Measurements from ENCODE around the gene PSAPL1.

PSAPL1 gene, protein sequence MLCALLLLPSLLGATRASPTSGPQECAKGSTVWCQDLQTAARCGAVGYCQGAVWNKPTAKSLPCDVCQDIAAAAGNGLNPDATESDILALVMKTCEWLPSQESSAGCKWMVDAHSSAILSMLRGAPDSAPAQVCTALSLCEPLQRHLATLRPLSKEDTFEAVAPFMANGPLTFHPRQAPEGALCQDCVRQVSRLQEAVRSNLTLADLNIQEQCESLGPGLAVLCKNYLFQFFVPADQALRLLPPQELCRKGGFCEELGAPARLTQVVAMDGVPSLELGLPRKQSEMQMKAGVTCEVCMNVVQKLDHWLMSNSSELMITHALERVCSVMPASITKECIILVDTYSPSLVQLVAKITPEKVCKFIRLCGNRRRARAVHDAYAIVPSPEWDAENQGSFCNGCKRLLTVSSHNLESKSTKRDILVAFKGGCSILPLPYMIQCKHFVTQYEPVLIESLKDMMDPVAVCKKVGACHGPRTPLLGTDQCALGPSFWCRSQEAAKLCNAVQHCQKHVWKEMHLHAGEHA

DNA sequence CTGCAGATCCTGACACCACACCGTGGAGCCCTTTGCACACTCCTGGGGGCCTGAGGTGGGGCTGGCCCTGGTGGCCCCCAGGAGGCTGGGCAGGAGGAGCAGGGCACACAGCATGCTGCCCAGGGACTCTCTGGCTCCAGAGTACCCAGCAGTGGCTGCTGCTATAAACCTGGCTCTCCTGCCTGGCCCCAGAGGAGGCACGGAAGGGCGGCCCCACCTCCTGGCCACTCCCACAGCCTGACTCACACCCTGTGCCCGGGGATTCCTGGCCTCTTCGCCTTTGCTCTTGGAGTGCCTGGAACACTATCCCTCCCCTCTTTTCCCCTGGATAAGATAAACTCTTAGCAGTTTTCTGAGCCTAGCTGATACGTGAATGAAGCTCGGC is at the start of gene PSAPL1:
Gene PSAPL1 (minus strand): TSS at position 165 of the 385 bp plus-strand sequence. CDS start 51 bp downstream, at position 114.
- H3K36me3 ChIP-seq (replicated peaks) = no peaks in the 10 kb centered on the region
- H3K4me3 ChIP-seq = no peak within 1 kb of the TSS
- H3K27me3 ChIP-seq (ENCODE audit: low read depth) = 0 out of 2 replicates have a peak, but pooled peaks cover 3% of the 10 kb centered on the region
- H3K4me1 ChIP-seq = no peaks in the 10 kb centered on the region
- no peak for DNase-seq (ENCODE audit: low spot score in 2 of 2)
- H3K9me3 ChIP-seq = no peaks in the 10 kb centered on the region
- in situ Hi-C loops (cut with MboI; ENCODE audit: low sequenced_read_pairs) = no loop called here

DNA sequence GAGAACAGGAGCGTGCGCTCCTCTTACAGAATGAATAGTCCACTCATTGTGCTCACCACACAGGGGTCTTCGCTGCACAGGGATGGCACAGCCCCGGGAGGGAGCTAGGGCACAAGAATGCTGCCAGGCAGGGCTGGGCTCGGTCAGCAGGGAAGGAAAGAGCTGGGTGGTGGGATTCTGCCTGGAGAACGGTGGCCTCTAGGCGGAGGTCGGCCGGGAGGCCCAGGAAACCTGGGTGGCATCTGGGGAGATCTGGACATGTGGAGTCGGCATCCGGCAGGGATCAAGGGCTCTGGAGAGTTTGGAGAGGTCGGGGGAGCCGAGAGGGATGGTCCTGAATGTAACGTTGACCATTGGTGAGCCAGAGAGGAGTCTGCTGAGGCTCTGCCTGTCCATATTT is 46.5 kb upstream of the PSAPL1 start:
- peaks cover 36% of the 10 kb centered on the region for H3K27me3 ChIP-seq (ENCODE audit: low read depth)
- H3K4me1 ChIP-seq = no peaks in the 10 kb centered on the region
- in situ Hi-C loops (cut with MboI; ENCODE audit: low sequenced_read_pairs) = no loop called here
- H3K9me3 ChIP-seq = no peaks in the 10 kb centered on the region
- DNase-seq (ENCODE audit: low spot score in 2 of 2) = no peak
- H3K4me3 ChIP-seq = no peak overlapping the region
- H3K36me3 ChIP-seq (replicated peaks) = no peaks in the 10 kb centered on the region

DNA sequence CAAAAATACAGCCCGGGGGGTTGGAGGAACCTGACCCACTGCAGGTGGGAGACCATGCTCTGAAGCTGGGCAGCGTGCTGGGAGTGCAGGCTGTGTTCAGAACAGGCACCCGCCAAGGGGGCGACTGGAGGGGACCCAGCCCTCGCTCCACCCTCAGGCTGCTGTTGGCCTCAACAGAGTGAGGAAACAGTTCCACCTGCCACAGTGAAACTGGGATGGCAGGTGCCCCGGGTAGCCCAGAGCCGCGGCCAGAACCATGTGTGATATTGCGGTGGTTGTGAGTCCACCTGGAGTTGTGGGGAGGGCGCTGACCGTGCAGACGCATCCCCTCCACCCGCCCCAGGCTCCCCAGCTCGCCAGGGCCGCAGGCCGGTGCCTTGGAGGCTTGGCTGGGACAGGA is 45.7 kb upstream of the PSAPL1 start:
- H3K4me3 ChIP-seq = no peak overlapping the region
- no peaks in the 10 kb centered on the region for H3K36me3 ChIP-seq (replicated peaks)
- DNase-seq (ENCODE audit: low spot score in 2 of 2) = no peak
- H3K4me1 ChIP-seq = no peaks in the 10 kb centered on the region
- in situ Hi-C loops (cut with MboI; ENCODE audit: low sequenced_read_pairs) = no loop called here
- H3K27me3 ChIP-seq (ENCODE audit: low read depth) = peaks cover 31% of the 10 kb centered on the region
- no peaks in the 10 kb centered on the region for H3K9me3 ChIP-seq

DNA sequence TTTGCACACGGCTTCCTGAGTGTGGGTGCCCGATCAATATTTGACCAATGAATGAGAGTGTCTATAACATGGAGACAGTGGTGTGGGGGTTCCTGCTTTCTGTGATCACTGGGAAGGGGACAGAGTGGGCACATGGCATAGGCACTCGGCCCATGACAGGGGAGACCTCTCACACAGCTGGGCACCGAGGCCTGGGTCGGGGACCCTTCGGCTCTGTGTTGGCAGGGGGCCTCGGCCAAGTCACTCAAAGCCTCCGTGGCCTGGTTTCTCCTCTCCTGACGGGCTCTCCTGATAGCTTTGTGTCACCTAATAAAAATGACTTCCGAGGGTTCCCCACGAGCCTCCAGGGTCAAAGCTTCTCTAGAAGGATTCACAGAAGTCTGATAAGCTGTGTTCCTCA is 43.9 kb upstream of the PSAPL1 start:
- Histone ChIP-seq H3K9me3 (no peaks in the 10 kb centered on the region), H3K4me1 (no peaks in the 10 kb centered on the region), H3K36me3 (replicated peaks) (no peaks in the 10 kb centered on the region), H3K4me3 (no peak overlapping the region), H3K27me3 (ENCODE audit: low read depth) (peaks cover 15% of the 10 kb centered on the region)
- in situ Hi-C loops (cut with MboI; ENCODE audit: low sequenced_read_pairs) = no loop called here
- DNase-seq (ENCODE audit: low spot score in 2 of 2) = no peak

DNA sequence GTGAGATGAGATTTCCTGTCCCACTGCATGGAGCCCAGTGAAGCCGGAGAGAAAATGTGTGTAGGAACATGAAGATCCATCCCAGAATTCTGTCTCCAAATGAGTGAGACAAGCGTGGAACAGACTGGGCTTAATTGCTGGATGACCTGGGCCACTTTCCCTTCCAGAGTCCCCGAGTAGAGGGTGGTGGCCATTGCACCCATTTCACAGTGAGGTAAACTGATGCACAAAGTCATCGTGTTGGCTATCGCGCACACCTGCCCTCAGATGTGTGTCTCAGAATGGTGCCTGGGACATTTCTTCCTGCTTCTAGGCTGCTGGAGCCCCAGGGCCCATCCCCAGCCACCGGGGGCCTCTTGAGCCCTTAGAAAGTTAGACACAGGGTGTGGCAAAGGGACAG is 43.0 kb upstream of the PSAPL1 start:
- no peak for DNase-seq (ENCODE audit: low spot score in 2 of 2)
- no peaks in the 10 kb centered on the region for H3K9me3 ChIP-seq

DNA sequence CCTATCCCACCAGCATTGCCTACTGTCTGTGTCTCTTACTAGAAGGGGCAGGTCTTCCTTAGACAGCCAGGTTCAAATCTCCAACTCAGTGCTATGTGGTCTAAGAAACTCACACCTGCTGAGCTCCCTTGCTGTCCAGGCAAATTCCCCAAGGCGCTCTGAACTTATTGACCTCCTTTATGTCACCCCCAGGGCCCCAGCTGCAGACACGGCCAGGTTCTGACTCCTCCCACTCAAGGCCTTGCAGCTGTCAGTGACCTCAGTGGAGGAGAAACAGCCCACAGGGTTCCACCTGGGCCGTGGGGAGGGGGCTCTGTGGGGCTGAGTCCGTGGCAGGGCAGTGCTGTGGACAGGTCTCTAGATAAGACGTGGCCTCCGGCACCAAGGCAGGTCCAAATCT is 42.1 kb upstream of the PSAPL1 start:
- Histone ChIP-seq H3K4me3 (no peak overlapping the region), H3K36me3 (replicated peaks) (no peaks in the 10 kb centered on the region), H3K4me1 (no peaks in the 10 kb centered on the region), H3K27me3 (ENCODE audit: low read depth) (peaks cover 5% of the 10 kb centered on the region), H3K9me3 (no peaks in the 10 kb centered on the region)
- DNase-seq (ENCODE audit: low spot score in 2 of 2) = no peak
- in situ Hi-C loops (cut with MboI; ENCODE audit: low sequenced_read_pairs) = no loop called here

More for the DNA sequence above, 43.0 kb upstream of the PSAPL1 start:
- H3K4me1 ChIP-seq = no peaks in the 10 kb centered on the region
- in situ Hi-C loops (cut with MboI; ENCODE audit: low sequenced_read_pairs) = no loop called here
- H3K27me3 ChIP-seq (ENCODE audit: low read depth) = peaks cover 5% of the 10 kb centered on the region
- H3K36me3 ChIP-seq (replicated peaks) = no peaks in the 10 kb centered on the region
- H3K4me3 ChIP-seq = no peak overlapping the region

DNA sequence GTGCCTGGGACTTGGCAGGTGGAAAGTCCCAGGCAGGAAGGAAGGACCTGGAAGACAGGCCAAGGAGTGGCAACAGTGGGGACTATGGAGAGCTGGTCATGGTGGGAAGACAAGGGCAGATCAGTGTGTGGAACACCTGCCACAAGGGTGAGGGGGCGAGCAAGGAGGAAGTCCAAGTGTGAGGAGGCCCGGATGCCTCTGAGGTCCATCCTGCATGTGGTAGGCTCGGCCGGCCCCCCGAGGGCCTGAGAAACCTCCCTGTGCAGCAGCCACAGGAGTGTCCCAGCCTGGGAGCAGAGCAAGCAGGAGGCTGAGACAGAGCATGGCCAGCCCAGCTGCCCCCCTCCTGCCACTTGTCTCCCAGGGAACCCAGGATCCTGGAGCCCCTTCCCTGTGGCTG is 40.5 kb upstream of the PSAPL1 start:
- Histone ChIP-seq H3K36me3 (replicated peaks) (no peaks in the 10 kb centered on the region), H3K4me1 (no peaks in the 10 kb centered on the region), H3K27me3 (ENCODE audit: low read depth) (no peaks in the 10 kb centered on the region; the same call in 1 of the 2 replicates), H3K9me3 (no peaks in the 10 kb centered on the region), H3K4me3 (no peak overlapping the region)
- no peak for DNase-seq (ENCODE audit: low spot score in 2 of 2)
- in situ Hi-C loops (cut with MboI; ENCODE audit: low sequenced_read_pairs) = no loop called here

DNA sequence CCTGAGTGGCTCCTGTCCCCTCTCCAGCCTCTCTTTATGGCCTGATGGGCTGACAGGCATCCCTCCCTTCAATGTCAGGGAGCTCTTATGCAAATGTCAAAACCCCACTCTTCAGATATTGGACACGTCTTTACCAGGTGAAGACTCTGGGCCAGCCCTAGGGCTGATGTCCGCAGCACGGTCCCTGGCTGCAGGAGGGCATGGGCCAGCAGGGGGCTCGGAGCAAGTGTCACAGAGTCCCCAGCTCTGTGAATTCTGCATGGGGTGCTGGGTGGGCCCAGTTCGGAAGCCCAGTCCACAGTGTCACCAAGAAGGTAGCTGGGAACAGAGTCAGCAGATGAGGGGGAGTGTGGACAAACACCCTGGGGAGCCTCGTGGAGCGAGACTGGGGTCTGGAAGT is 39.6 kb upstream of the PSAPL1 start:
- H3K36me3 ChIP-seq (replicated peaks) = no peaks in the 10 kb centered on the region
- H3K9me3 ChIP-seq = no peaks in the 10 kb centered on the region
- H3K4me3 ChIP-seq = no peak overlapping the region
- H3K27me3 ChIP-seq (ENCODE audit: low read depth) = no peaks in the 10 kb centered on the region; the same call in 1 of the 2 replicates
- no peak for DNase-seq (ENCODE audit: low spot score in 2 of 2)
- in situ Hi-C loops (cut with MboI; ENCODE audit: low sequenced_read_pairs) = no loop called here
- H3K4me1 ChIP-seq = no peaks in the 10 kb centered on the region

DNA sequence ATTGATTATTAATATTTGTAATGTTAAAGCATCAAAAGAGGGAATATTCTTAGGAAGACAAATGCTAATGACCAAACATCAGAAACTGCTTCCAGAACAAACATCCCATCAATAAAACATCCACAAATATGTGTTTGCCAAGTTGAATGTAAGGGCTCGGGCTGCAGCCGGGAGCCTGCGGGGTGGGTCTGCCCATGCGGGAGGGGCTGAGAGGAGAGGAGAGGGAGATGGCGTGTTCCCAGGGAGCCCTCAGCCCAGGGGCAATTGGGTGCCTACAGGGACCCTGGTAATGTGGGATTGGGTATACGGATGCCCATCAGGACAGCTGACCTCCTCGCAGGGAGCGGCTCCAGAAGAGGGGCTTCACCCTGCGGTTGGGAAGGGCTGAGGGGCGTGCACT is 38.4 kb upstream of the PSAPL1 start:
- in situ Hi-C loops (cut with MboI; ENCODE audit: low sequenced_read_pairs) = no loop called here
- Histone ChIP-seq H3K4me3 (no peak overlapping the region), H3K9me3 (no peaks in the 10 kb centered on the region), H3K36me3 (replicated peaks) (no peaks in the 10 kb centered on the region), H3K4me1 (no peaks in the 10 kb centered on the region), H3K27me3 (ENCODE audit: low read depth) (no peaks in the 10 kb centered on the region)
- no peak for DNase-seq (ENCODE audit: low spot score in 2 of 2)

DNA sequence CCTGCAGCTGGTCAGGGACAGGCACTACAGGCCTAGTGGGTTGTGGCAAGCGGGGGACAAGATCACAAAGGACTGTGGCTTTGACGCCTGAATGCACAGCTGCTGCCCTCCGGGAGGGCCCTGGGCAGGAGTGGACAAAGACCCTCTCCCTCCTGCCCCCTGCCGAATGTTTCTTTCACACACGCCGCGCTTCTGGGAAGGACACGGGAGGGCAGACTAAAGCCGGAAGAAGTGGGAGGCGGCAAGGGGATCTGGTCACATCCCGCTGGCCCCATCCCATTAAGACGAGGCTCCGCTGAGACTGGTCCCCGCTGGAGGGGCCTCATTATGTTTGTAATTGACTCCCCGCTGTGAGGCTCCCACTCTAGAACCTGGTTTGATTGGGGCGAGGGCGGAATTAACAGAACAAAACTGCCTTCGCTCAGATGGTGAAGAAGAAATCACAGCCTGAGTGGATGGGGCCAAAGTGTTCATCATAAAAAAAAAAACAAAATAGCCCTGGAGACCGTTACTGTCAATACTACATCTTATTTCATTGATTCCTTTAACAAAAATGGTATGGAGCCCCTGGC is 37.8 kb upstream of the PSAPL1 start:
- Histone ChIP-seq H3K36me3 (replicated peaks) (no peaks in the 10 kb centered on the region), H3K4me3 (no peak overlapping the region), H3K9me3 (no peaks in the 10 kb centered on the region), H3K4me1 (no peaks in the 10 kb centered on the region), H3K27me3 (ENCODE audit: low read depth) (no peaks in the 10 kb centered on the region)
- no peak for DNase-seq (ENCODE audit: low spot score in 2 of 2)
- in situ Hi-C loops (cut with MboI; ENCODE audit: low sequenced_read_pairs) = no loop called here

DNA sequence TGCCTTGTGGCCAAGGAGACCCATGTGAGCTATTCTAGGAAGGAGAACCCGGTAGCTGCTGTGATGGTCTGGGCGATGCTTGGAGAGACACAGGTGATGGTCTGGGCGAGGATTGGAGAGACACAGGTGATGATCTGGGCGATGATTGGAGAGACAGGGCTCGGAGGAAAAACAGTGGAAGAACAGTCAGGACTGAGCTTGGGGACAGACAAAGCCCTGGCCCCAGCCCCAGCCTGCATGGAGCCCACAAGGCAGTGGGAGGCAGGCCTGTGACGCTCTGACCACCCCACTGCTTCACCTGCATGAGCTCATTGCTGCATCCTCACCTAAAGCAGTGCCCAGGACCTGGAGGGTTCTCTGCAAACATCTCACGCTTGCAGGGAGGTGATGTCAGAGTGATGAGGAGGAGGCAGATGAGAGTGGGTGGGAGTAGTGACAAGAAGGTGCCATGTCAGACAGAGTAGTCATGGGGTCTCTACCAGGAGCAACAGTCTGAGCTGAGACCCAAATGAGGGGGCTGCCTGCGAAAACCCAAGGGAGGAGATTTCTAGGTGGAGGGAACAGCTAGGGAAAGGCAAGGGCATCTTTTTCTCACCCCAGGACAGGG is 35.9 kb upstream of the PSAPL1 start:
- in situ Hi-C loops (cut with MboI; ENCODE audit: low sequenced_read_pairs) = no loop called here
- H3K4me1 ChIP-seq = no peaks in the 10 kb centered on the region

DNA sequence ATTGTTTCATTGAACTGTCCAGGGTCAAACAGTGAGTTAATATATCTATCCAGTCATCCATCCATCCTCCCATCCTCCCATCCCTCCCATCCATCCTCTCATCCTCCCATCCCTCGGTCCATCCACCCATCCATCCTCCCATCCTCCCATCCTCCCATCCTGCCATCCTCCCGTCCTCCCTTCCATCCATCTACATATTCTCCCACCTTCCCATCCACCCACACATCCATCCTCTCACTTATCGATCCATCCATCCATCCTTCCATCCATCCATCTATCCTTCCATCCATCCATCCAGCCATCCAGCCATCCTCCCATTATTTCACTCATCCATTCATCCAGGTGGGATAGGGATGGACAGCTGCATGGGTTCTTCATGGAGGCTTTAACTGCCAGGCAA is 35.4 kb upstream of the PSAPL1 start:
- in situ Hi-C loops (cut with MboI; ENCODE audit: low sequenced_read_pairs) = no loop called here
- Histone ChIP-seq H3K27me3 (ENCODE audit: low read depth) (no peaks in the 10 kb centered on the region), H3K36me3 (replicated peaks) (no peaks in the 10 kb centered on the region), H3K9me3 (no peaks in the 10 kb centered on the region), H3K4me3 (no peak overlapping the region), H3K4me1 (no peaks in the 10 kb centered on the region)
- DNase-seq (ENCODE audit: low spot score in 2 of 2) = no peak

More for the DNA sequence above, 35.9 kb upstream of the PSAPL1 start:
- Histone ChIP-seq H3K9me3 (no peaks in the 10 kb centered on the region), H3K27me3 (ENCODE audit: low read depth) (no peaks in the 10 kb centered on the region), H3K4me3 (no peak overlapping the region), H3K36me3 (replicated peaks) (no peaks in the 10 kb centered on the region)
- DNase-seq (ENCODE audit: low spot score in 2 of 2) = no peak

DNA sequence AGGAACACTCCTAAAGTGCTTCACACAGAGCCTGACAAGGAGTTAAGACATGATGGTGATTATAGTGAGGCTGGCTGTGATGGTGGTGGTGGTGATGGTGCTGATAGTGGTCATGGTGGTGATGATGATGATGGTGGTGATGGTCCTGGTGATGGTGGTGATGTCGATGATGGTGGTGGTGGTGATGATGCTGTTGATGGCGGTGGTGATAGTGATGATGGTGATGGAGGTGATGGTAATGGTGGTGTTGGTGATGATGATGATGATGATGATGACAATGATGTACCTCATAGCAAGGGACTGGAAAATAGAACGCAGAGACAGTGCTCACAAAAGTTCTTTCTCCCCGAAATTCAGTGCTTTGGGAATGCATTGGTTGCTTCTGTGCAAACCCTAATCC is 34.3 kb upstream of the PSAPL1 start:
- Histone ChIP-seq H3K4me3 (no peak overlapping the region), H3K4me1 (no peaks in the 10 kb centered on the region), H3K9me3 (no peaks in the 10 kb centered on the region), H3K27me3 (ENCODE audit: low read depth) (no peaks in the 10 kb centered on the region), H3K36me3 (replicated peaks) (no peaks in the 10 kb centered on the region)
- DNase-seq (ENCODE audit: low spot score in 2 of 2) = no peak
- in situ Hi-C loops (cut with MboI; ENCODE audit: low sequenced_read_pairs) = no loop called here

DNA sequence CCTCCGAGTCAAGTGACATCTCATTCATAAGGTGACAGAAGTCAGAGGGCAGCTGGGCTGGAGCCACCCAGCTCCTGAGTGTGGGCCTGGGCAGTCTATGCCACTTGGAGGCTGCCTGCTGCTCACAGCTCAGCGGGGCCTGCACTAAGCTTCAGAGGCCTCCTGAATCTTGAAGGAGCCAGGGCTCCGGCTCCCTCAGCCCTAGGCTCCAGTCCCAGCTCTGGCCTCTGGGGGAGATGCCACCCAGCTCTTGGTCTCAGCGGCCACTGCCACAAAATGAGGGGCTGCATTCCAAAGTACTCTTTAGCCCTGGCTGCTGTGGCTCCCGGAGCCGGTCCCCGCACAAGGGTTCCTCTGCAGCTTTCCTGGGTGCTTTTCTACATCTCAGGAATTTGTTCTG is 32.7 kb upstream of the PSAPL1 start:
- Histone ChIP-seq H3K4me1 (no peaks in the 10 kb centered on the region), H3K9me3 (no peaks in the 10 kb centered on the region), H3K4me3 (no peak overlapping the region), H3K36me3 (replicated peaks) (no peaks in the 10 kb centered on the region), H3K27me3 (ENCODE audit: low read depth) (no peaks in the 10 kb centered on the region)
- in situ Hi-C loops (cut with MboI; ENCODE audit: low sequenced_read_pairs) = no loop called here
- no peak for DNase-seq (ENCODE audit: low spot score in 2 of 2)
